Measurements from ENCODE around the gene CREB3L4. TPM values are rescaled to one million over a fixed set of nuclear protein-coding genes. Genes with fewer than 3 reads are reported as not detected.
"Not testable (repeated sequence)": the region's sequence is repeated elsewhere in the genome, so short reads cannot be mapped to it uniquely, and the experiment has no call there.

Gene CREB3L4
- total and polyA plus RNA-seq, 5 experiments from 2014 or later: 4.3 to 13.2 (median 6.0) TPM

DNA sequence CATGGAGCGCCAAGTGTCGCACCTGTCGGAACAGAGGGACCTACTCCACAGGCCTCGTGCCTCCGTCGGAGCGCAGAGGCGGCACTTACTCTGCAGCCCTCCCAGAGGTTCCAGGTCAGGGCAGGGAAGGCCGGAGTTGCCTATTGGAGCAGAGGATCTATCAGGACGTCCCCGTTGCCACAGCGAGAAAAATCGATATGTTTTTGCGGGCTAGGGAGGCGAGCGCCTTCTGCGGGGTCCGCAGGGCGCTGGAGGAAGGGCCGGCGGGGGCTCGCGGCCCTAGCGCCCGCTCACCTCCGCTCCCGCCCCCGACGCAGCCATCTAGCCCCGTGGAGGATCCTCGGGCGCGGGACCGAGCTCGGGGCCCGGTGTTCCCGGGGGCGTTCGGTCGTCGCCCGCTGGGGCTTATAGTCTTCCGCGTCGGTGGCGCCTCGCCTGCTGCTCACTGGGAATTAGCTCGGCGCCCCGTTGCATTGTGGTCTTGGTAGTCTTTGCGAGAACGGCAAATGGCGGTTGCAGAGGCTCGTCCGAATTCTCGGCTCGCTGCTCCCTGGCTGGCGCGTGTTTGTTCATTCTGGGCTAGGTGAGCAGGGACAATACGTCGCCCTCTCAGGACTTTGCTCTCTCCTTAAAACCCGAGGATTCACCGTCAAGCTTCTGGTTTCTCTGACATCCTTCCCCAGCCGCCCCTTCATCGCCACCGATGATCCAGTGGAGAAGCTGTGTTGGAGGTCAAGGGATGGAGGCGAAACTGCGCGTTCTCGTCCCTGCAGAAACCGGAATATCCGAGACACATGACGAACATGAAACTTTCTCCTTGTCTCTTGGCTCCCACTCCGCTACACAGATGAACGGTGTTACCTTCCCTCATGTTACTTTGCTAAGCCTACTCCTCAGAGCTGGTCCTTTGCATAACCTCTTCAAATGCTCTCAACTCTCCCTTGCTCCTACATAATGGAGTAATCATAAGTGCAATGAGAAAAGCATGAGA, 9.8 kb downstream of the CREB3L4 start, which contains the start of gene JTB:
Gene JTB (minus strand): TSS at position 425 of the 991 bp plus-strand sequence. CDS start 422 bp downstream, at position 3.
- H3K9me3 Mint-ChIP-seq: no peaks in the 10 kb centered on the region
- peak; percentile 73 to 92 (median 78) for DNase-seq
- H3K27ac Mint-ChIP-seq: peak within 1 kb of the TSS; percentile 87 to 99 (median 96)
- POLR2A ChIA-PET: interaction anchor here (0.7 to 5.6 kb wide), 19 partner anchors 9 to 343 kb away, joined by 3 to 143 read pairs (median 5); partner anchors contain the start of genes CHTOP, CREB3L4, CRTC2 and DENND4B
- ATAC-seq: peak; percentile 96
- no peaks in the 10 kb centered on the region for H3K27me3 Mint-ChIP-seq
- H3K4me3 Mint-ChIP-seq: peak within 1 kb of the TSS; percentile 91 to 99 (median 97)
- peaks cover 0 to 34% (median 0%) of the 10 kb centered on the region in 3 donors for H3K36me3 Mint-ChIP-seq
- H3K4me1 Mint-ChIP-seq: peaks cover 11 to 42% (median 37%) of the 10 kb centered on the region in 4 donors

GRCh38 chr1:153978274-153978909, 10.7 kb downstream of the CREB3L4 start:
- peak overlapping the region; percentile 91 to 98 (median 97) for H3K4me3 Mint-ChIP-seq

DNA sequence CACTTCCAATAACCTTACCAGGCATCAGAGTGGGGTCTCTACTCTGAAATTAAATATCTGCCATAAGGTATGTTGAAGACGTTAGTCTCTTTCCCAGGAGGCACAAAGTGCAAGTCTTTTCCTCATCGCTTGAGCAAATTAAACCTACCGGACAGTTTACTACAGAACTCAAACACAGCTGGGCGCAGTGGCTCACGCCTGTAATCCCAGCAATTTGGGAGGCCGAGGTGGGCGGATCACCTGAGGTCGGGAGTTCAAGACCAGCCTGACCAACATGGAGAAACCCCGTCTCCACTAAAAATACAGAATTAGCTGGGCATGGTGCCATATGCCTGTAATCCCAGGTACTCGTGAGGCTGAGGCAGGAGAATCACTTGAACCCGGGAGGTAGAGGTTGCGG, 11.4 kb downstream of the CREB3L4 start:
- not testable (repeated sequence) for H3K27me3 Mint-ChIP-seq, ATAC-seq, H3K9me3 Mint-ChIP-seq, DNase-seq
- Mint-ChIP-seq H3K36me3 (peaks cover 0 to 25% (median 0%) of the 10 kb centered on the region in 3 donors), H3K4me1 (peaks cover 11 to 42% (median 36%) of the 10 kb centered on the region in 4 donors), H3K27ac (peak overlapping the region in 3 of 10 donors; percentile 91 to 95 (median 92)), H3K4me3 (peak overlapping the region; percentile 65 to 98 (median 94))
- POLR2A ChIA-PET: interaction anchor here (0.5 to 5.6 kb wide), 5 partner anchors 12 to 252 kb away, joined by 3 to 143 read pairs (median 32); partner anchors contain the start of genes CREB3L4, GATAD2B, RPS27 and SLC39A1

More at GRCh38 chr1:153978274-153978909, 10.7 kb downstream of the CREB3L4 start:
- Mint-ChIP-seq H3K27me3 (no peaks in the 10 kb centered on the region), H3K9me3 (no peaks in the 10 kb centered on the region), H3K27ac (peak overlapping the region in 9 of 10 donors; percentile 91 to 98 (median 95)), H3K36me3 (peaks cover 0 to 32% (median 0%) of the 10 kb centered on the region in 3 donors), H3K4me1 (peaks cover 11 to 42% (median 37%) of the 10 kb centered on the region in 4 donors)
- ATAC-seq: no peak
- POLR2A ChIA-PET: interaction anchor here (1.0 to 5.6 kb wide), 12 partner anchors 8 to 344 kb away, joined by 3 to 143 read pairs (median 19); partner anchors contain the start of genes CHTOP, CREB3L4, CRTC2 and DENND4B
- no peak for DNase-seq

DNA sequence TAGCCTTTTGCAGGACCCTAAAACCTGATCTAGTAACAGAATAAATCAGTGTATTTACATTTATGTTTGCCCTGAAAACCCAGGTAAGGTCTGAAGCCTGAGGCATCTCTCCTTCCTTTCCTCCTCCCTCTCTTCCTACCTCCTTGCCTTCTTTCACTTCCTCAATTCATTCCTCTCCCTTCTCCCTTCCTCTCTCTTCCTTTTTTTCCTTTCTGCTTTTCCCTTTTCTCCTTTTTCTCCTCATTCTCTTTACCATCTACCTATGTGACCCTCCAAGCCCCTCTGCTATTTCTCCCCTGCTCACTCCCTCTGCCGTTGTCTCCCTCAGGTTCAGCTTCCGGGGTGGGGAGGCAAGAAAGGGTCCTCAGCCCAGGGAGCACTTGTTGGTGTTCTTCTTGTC, 14.0 kb downstream of the CREB3L4 start:
- H3K27ac Mint-ChIP-seq, H3K36me3 Mint-ChIP-seq, H3K27me3 Mint-ChIP-seq, H3K4me3 Mint-ChIP-seq, ATAC-seq, H3K9me3 Mint-ChIP-seq, DNase-seq: not testable (repeated sequence)
- POLR2A ChIA-PET: interaction anchor here (0.9 to 1.2 kb wide), 2 partner anchors 9 to 35 kb away, joined by 3 read pairs; partner anchors contain the start of genes DENND4B and RPS27
- H3K4me1 Mint-ChIP-seq: peaks cover 20 to 40% (median 37%) of the 10 kb centered on the region in 4 donors

GRCh38 chr1:153984123-153984894, 16.6 kb downstream of the CREB3L4 start:
- DNase-seq (no peak), ATAC-seq (no peak)
- Mint-ChIP-seq H3K27me3 (peaks cover 0 to 1% (median 0%) of the 10 kb centered on the region in 5 donors), H3K27ac (peak overlapping the region in 6 of 10 donors; percentile 9 to 60 (median 32)), H3K36me3 (no peaks in the 10 kb centered on the region), H3K9me3 (no peaks in the 10 kb centered on the region), H3K4me3 (peak overlapping the region in 3 of 10 donors; percentile 22 to 42 (median 24)), H3K4me1 (peaks cover 19 to 31% (median 24%) of the 10 kb centered on the region in 4 donors)
- POLR2A ChIA-PET: interaction anchor here (0.7 to 6.1 kb wide), 4 partner anchors 9 to 229 kb away, joined by 3 to 40 read pairs (median 10); partner anchors contain the start of gene DENND4B

GRCh38 chr1:153985341-153985912, 17.7 kb downstream of the CREB3L4 start:
- Mint-ChIP-seq H3K4me1 (peaks cover 22 to 37% (median 31%) of the 10 kb centered on the region in 4 donors), H3K4me3 (peak overlapping the region; percentile 62 to 90 (median 74)), H3K27ac (peak overlapping the region in 9 of 10 donors; percentile 1 to 90 (median 70)), H3K27me3 (peaks cover 0 to 1% (median 0%) of the 10 kb centered on the region in 5 donors), H3K9me3 (no peaks in the 10 kb centered on the region), H3K36me3 (no peaks in the 10 kb centered on the region)
- POLR2A ChIA-PET: interaction anchor here (0.9 to 6.1 kb wide), 8 partner anchors 8 to 313 kb away, joined by 3 to 40 read pairs (median 6); partner anchors contain the start of genes CRTC2, DENND4B and JTB
- DNase-seq (peak in 2 of 10 donors; percentile 26 to 43), ATAC-seq (peak in 1 of 2 donors; percentile 20)

DNA sequence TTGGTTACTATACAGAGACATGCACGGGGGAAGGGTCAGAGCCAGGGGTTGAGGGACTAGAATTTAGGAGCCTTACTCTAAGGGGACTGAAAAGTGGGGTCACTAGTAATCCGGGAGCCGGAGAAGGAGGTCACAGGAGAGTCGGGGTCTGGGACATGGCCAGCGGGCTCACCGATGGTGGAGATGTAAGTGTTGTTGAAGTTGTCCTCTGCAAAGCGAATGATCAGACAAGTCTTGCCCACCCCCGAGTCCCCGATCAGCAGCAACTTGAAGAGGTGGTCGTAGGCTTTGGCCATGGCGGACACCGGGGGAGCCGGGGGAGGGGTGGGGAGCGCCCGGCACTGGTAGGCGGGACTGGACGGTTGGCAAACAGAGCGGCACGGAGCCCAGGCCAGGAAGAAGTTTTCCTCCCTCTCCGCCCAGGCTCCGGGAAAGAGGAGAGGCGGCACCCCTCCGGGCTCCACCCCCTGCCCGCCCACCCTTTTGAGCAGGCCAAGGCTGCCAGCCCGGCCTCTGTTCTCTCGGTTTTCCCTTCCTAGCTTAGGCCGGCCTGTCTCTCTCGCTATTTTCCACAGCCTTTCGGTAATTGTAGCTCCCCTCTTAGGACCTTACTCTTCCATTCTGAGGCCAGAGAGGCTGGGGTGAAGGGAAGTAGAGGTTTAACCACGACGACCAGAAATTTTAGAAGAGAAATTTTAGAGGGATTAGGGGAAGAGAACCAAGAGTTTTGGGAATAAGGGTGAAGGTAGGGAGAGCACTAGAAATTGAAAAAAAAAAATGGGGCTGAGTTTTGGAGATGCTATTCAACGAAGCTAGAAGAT, 18.4 kb downstream of the CREB3L4 start, which contains the start of gene RAB13:
Gene RAB13 (minus strand): TSS at position 399 of the 821 bp plus-strand sequence. CDS start 103 bp downstream, at position 296.
- peak in 1 of 2 donors; percentile 7 for ATAC-seq

GRCh38 chr1:153987621-153988020, 19.9 kb downstream of the CREB3L4 start:
- H3K9me3 Mint-ChIP-seq: no peaks in the 10 kb centered on the region
- H3K36me3 Mint-ChIP-seq: peaks cover 9 to 22% (median 16%) of the 10 kb centered on the region in 3 donors
- peaks cover 35 to 58% (median 49%) of the 10 kb centered on the region in 4 donors for H3K4me1 Mint-ChIP-seq
- peak overlapping the region in 1 of 10 donors; percentile 74 for H3K4me3 Mint-ChIP-seq
- peak overlapping the region in 6 of 10 donors; percentile 84 to 94 (median 92) for H3K27ac Mint-ChIP-seq
- DNase-seq (no peak), ATAC-seq (no peak)
- peaks cover 0 to 4% (median 0%) of the 10 kb centered on the region in 5 donors for H3K27me3 Mint-ChIP-seq
- POLR2A ChIA-PET: interaction anchor here (0.7 to 6.1 kb wide), 10 partner anchors 10 to 353 kb away, joined by 3 to 40 read pairs (median 8); partner anchors contain the start of genes CREB3L4, DENND4B, GATAD2B and JTB

More for the DNA sequence above, 18.4 kb downstream of the CREB3L4 start, which contains the start of gene RAB13:
- POLR2A ChIA-PET: interaction anchor here (0.9 to 6.1 kb wide), 17 partner anchors 9 to 351 kb away, joined by 3 to 40 read pairs (median 6); partner anchors contain the start of genes CREB3L4, CRTC2, DENND4B and GATAD2B
- H3K9me3 Mint-ChIP-seq: no peaks in the 10 kb centered on the region
- peaks cover 0 to 4% (median 0%) of the 10 kb centered on the region in 5 donors for H3K27me3 Mint-ChIP-seq
- H3K27ac Mint-ChIP-seq: peak within 1 kb of the TSS; percentile 81 to 94 (median 92)
- H3K4me1 Mint-ChIP-seq: peaks cover 26 to 43% (median 36%) of the 10 kb centered on the region in 4 donors
- DNase-seq: peak in 2 of 10 donors; percentile 20 to 36
- peaks cover 0 to 7% (median 2%) of the 10 kb centered on the region in 3 donors for H3K36me3 Mint-ChIP-seq
- H3K4me3 Mint-ChIP-seq: peak within 1 kb of the TSS; percentile 72 to 90 (median 84)

DNA sequence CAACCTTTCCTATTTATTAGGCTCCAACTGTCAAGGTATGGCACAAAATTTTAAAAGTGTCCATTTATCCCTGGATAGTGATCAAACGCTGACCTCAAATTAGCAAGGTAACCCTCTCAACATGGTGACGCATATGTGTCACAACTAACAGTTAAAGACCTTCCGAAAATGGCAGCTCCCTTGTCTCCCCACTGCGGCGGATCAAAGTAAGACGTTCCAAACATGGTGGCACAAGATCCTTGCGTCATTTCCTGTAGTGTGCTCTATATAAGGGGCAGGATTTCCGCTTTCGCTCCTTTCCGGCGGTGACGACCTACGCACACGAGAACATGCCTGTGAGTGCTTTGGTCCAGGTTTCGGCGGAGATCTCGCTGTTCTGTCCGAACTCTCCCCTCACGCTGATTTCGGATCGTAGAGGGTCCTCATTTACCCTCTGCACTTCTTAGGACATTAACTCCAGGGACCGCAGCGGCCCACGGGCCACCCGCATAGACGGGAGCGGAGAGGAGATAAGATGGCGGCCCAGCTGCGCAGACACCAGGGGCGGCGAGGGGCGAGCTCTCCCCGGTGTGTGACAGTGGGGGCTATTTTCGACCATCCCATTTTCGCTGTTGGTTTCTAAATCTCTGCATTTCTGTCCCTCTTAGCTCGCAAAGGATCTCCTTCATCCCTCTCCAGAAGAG, 22.9 kb downstream of the CREB3L4 start, which contains the start of gene RPS27:
Gene RPS27 (plus strand): TSS at position 295 of the 683 bp plus-strand sequence. CDS start 35 bp downstream, at position 330.
- no peaks in the 10 kb centered on the region for H3K9me3 Mint-ChIP-seq
- DNase-seq (peak; percentile 59 to 97 (median 92)), ATAC-seq (peak; percentile 82 to 86)
- peaks cover 35 to 63% (median 58%) of the 10 kb centered on the region in 4 donors for H3K4me1 Mint-ChIP-seq
- peak within 1 kb of the TSS; percentile 90 to 100 (median 98) for H3K4me3 Mint-ChIP-seq
- H3K27me3 Mint-ChIP-seq: peaks cover 0 to 2% (median 0%) of the 10 kb centered on the region in 5 donors
- peaks cover 13 to 47% (median 29%) of the 10 kb centered on the region in 3 donors for H3K36me3 Mint-ChIP-seq
- POLR2A ChIA-PET: interaction anchor here (0.5 to 4.8 kb wide), 60 partner anchors 9 to 1100 kb away, joined by 3 to 87 read pairs (median 6); partner anchors contain the start of genes ATP8B2, CHTOP, CREB3L4 and CRTC2
- H3K27ac Mint-ChIP-seq: peak within 1 kb of the TSS; percentile 99 to 100 (median 100)
